Ovary (tissue), 3 donors: ENCODE results near the gene PTPRO.

Experiments
- CTCF ChIP-seq, 3 donors: fragments of 450-650 bp in 2 of 3; fragments of 200-600 bp in 1 of 3; IDR thresholded peaks; one replicate each; pipeline versions ENCODE4 v1.5.1 to v1.8.0; 2016 to 2022; ENCODE audit warnings: antibody characterized with exemption in 3 of 3, mild to moderate bottlenecking in 1 of 3
- EP300 ChIP-seq: sonication (generic); formaldehyde crosslinking; IDR thresholded peaks from one replicate; pipeline ENCODE4 v1.6.1; 2017; ENCODE audit warnings: antibody characterized with exemption
- POLR2A ChIP-seq: fragments of 450-650 bp; IDR thresholded peaks from one replicate; pipeline ENCODE4 v1.6.1; 2017; ENCODE audit warnings: antibody characterized with exemption, mild to moderate bottlenecking, moderate library complexity
- donor health status: DM: no; HTN: no; CAD: no.

- TF ChIP-seq CTCF (IDR thresholded peaks at IDR 0.05): no peak
- TF ChIP-seq POLR2A: no peak
- TF ChIP-seq EP300: no peak
These were observed 155.5 kb downstream of the PTPRO start for GRCh38 chr12:15477761-15478160.
